AG09319 (cell line): Measurements from ENCODE around the gene ECD.

Source experiments
- DNase-seq: peaks from one replicate; pipeline ENCODE4 v3.0.0-alpha.2; 2010; ENCODE audit warnings: low read depth; ENCODE audit errors: extremely low read depth
- TF ChIP-seq, protein P1 (sequence below): IDR thresholded peaks from 2 replicates; pipeline ENCODE4 v1.5.1; 2011; ENCODE audit warnings: low read depth, mild to moderate bottlenecking, inconsistent platforms, low read length, moderate library complexity

ECD gene

DNA sequence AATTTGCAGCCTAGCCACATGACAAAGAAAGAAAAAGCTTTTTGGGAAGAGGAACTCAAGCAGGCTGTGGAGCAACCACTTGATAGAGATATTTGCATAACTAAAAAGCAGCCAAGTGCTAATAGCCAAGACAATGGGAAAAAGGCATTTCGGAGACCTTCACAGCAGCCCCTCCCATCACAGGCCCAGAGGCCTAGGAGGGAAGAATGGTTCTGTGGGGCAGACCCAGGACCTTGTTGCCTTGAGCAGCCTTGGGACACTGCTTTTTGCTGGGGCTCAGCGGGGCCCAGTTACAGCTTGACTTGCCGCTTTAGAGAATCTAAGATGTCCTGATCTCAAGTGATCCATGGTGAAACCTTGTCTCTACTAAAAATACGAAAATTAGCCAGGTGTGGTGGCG is 38.6 kb upstream of the ECD start:
- TF ChIP-seq, protein P1, sequence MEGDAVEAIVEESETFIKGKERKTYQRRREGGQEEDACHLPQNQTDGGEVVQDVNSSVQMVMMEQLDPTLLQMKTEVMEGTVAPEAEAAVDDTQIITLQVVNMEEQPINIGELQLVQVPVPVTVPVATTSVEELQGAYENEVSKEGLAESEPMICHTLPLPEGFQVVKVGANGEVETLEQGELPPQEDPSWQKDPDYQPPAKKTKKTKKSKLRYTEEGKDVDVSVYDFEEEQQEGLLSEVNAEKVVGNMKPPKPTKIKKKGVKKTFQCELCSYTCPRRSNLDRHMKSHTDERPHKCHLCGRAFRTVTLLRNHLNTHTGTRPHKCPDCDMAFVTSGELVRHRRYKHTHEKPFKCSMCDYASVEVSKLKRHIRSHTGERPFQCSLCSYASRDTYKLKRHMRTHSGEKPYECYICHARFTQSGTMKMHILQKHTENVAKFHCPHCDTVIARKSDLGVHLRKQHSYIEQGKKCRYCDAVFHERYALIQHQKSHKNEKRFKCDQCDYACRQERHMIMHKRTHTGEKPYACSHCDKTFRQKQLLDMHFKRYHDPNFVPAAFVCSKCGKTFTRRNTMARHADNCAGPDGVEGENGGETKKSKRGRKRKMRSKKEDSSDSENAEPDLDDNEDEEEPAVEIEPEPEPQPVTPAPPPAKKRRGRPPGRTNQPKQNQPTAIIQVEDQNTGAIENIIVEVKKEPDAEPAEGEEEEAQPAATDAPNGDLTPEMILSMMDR, result no peak

DNA sequence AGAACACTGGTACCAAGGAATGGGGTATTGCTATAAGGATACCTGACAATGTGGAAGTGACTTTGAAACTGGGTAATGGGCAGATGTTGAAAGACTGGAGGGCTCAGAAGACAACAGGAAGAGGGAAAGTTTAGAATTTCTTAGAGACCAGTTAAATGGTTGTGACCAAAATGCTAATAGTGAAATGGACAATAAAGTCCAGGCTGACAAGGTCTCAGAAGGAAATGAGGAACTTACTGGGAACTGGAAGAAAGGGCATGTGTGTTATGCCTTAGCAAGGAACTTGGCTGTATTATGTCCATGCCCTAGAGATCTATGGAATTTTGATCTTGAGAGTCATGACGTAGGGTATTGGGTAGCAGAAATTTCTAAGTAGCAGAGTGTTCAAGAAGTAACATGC is 38.1 kb upstream of the ECD start:
- no peak for DNase-seq
- TF ChIP-seq, protein P1, result no peak

More for the DNA sequence above, 38.6 kb upstream of the ECD start:
- no peak for DNase-seq

DNA sequence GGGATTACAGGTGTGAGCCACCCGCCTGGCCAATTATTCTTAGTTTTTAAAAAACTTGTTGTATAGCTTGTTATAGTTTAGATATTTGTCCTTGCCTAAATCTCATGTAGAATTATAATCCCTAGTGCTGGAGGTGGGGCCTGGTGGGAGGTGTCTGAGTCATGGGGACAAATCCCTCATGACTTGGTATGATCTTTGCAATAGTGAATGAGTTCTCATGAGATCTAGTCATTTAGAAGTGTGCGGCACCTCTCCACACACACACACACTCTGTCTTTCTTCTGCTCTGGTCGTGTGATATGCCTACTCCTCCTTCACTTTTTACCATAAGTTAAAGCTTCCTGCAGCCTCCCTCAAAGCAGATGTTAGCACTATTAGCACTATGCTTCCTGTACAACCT is 37.3 kb upstream of the ECD start:
- DNase-seq, result no peak
- TF ChIP-seq, protein P1, result no peak

- DNase-seq, result no peak
- TF ChIP-seq, protein P1, result no peak
Measured at GRCh38 chr10:73190188-73190587, 22.4 kb upstream of the ECD start.

DNA sequence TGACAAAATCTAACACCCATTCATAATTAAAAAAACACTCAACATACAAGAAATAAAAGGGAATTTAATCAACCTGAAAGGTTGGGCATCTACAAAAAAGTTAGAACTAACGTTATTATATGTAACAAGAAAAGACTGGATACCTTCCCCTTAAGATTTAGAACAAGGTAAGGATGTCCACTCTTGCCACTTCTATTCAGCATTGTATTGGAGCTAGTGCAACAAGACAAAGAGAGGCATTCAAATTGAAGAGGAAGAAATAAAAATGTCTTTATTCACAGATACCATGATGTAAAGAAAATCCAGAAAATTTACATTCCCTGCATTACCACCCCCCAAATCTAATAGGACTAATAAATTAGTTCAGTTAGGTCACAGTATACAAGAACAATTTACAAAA is 18.5 kb upstream of the ECD start:
- DNase-seq, result no peak
- TF ChIP-seq, protein P1, result no peak

DNA sequence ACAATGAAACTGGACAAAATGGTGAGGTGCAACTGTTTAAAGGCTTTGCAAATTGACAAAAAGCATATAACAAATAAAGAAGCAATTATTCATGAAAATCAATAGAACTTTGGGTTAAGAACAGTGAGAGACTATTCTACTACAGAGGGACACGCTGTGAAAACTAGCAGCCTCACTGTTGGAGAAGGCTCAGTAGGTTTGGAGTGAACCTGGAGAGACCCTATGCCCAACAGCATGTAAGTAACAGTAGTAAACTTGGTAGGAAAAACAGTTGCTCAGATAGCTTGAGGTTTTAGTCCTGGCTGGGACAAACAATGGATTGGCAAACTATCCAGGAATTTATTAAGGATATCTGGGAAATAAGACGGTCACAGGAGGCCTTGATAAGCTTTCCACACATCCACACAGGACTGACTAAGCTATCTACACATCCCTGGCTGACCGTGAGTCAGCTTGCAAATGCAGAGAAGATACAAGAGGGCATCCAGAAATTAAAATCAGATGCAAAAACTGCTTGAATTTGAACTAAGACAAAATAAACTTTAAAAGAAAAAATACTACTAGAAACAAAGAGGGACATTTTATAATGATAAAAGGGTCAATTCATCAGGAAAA is 16.0 kb upstream of the ECD start:
- DNase-seq, result no peak
- TF ChIP-seq, protein P1, result no peak

GRCh38 chr10:73182568-73182967 is 14.8 kb upstream of the ECD start:
- TF ChIP-seq, protein P1, result no peak
- DNase-seq, result no peak
